GM18511 (cell line): ENCODE measurements around the gene TFF2.

ENCODE experiments used
- ATAC-seq: cut with Tn5 transposase; IDR thresholded peaks from one replicate; pipeline ENCODE4 v1.9.1; 2021; ENCODE audit warnings: mild to moderate bottlenecking, moderate library complexity; ENCODE audit not compliant: unreplicated experiment

Gene TFF2

DNA sequence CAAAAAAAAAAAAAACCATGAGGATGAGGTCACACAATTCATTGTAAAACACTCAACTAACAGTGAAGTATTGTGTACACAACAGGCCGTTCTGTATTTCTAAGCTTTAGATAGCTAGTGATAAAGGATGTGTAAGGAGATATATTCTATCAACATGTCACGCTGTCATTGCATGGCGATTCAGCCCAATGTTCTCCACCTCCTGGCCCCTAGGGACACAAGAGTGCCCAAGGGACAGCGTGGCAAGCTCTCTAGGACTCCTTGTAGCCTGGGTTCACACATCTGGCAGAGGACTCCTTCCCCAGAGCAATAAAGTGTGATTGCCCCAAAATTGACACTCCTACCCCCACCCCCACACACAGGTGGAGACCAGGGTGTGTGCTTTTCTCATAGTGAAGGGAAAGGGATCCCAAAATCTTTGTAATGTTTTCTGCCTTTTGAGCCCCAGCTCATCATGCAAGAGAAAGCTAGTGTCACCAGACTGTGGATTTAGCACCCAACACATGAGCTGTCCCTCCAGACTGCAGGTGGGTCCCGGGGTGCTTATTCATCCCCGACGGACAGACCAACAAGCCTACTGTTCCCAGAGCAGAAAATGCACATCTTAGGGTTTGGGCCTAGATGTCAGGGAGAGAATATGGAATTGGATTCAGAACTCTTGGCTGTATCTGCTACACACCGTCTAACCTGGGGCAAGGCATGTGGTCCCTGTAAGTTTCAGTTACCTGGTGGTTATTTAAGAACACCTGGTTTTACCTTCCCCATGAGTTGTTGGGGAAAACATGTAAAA lies 33.6 kb upstream of the TFF2 start:
- no peak for ATAC-seq

DNA sequence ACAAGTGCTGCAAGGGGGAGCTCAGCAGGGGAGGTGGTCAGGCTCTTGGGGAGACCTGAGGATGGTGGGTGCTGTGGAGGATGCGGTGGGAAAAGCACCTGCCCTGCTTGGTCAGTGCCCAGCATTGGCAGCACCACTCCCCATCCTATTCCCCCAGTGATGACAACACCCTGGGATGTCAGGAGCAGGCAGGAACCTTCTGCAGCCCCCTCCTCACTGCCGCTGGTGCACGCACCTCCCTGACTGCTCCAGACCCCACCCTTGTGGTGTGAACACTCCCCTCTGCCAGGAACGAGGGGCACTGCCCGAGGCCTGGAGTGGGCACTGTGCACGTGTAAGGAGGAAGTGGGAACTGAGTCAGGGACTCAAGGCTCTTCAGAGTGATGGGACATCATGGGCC lies 32.5 kb upstream of the TFF2 start:
- ATAC-seq = no peak

DNA sequence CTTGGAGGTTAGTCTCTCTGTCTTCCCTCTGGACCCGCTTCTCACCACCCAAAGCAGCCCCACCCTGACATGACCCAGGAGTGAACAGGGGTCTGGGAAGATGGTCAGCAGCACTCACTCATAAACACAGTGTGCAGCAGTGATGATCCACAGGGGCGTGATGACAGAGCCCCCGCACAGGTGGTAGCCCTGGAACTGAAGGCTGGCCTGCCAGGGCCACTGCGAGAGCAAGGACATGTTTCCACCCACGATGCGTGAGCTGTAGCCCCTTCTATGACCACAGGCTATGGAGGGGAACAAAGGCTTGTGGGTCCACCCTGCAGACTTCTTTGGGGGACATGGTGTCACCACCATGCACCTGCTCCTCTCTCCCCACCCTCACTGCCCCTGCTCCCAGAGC lies 32.1 kb upstream of the TFF2 start:
- ATAC-seq = no peak

DNA sequence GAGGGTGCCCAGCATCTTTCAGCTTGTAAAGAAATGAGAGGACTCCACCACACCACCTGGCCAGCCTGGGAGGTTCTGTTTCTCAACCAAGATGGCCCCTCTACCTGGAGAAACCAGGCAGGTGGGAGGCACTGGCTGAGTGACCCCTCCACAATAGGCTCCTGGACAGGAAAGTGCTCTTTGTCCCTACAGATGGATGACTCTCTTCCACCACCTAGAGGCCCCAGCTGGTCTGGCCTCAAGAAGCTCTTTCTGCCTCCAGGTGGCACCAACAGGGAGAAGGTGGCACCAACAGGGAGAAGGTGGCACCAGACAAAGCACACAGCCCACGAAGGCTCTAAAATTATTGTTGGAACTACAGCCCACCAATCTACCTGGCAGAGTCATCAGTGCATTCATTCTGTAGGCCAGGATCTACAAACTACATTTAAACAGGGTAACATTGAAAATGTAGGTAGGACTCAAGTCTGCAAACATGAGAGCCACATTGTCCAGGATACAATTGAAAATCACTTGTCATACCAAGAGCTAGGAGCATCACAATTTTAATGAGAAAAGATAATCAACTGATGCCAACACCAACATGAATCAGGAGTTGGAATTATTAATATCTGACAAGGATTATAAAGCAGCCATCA lies 30.7 kb upstream of the TFF2 start:
- no peak for ATAC-seq

DNA sequence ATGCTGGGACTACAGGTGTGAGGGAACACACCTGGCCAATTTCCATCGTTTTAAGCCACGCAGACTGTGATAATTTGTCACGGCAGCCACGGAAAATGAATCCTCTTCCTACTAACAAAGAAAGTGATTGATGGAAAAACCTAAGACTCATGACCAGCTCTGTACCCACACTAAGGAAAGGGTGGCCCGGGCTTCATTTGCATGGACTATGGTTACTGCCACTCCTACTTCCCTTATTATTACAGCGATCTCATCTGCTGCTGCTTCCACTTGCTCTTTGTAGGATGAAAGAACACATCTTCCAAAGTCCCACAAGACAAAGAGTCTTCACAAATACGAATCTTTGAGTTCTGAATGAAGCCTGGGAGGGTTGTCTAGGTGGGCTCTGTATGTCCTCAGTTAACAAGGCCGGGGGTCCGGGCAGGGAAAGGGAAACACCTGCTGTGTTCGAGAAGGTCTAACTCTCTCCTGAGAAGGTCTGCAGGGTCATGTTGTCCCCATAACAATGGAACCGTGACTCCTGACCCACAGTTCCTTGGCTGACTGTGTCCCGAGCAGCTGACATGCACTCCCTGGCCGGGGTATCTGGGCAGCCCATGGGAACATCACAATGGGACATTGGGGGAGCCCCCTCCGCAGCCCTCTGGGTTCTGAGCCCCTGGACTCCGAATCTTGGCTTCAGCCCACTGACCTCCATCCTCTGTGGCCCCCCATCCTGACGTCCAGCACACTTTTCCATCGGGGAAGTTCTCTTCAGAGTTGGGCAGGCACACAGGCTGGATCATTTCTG lies 28.8 kb upstream of the TFF2 start:
- ATAC-seq = no peak

DNA sequence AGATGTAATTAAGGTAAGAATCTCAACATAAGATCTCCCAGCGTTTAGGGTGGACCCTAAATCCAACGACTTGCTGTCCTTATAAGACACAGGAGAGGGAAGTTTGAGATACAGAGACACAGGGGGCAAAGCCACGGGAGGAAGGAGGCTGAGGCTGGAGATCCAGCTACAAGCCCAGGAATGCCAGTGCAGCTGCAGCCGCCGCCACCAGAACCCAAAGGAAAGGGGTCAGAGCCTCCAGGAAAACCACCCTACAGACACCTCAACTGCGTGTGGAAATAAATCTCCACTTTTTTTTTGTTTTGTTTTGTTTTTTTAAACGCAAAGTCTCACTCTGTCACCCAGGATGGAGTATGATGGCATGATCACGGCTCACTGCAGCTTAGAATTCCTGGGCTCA lies 27.6 kb upstream of the TFF2 start:
- no peak for ATAC-seq

DNA sequence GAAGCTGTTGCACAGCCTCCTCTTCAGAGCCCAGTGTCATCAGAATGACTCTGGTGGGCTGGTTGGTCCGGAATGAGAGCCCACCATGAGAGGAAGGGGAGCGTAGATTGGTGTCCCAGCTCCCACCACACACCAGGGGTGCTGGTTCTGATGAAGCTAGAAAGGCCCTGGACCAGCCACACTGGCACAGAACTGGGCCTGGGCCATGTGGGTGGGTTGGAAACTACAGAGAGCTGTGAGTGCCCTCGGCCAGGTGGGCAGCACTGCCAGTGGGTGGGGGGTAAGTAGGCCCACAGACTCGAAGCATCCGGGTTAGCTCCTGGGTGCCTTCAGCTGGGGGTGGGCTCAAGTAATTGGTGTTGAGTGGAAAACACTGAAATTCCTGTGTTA lies 27.2 kb upstream of the TFF2 start:
- no peak for ATAC-seq

DNA sequence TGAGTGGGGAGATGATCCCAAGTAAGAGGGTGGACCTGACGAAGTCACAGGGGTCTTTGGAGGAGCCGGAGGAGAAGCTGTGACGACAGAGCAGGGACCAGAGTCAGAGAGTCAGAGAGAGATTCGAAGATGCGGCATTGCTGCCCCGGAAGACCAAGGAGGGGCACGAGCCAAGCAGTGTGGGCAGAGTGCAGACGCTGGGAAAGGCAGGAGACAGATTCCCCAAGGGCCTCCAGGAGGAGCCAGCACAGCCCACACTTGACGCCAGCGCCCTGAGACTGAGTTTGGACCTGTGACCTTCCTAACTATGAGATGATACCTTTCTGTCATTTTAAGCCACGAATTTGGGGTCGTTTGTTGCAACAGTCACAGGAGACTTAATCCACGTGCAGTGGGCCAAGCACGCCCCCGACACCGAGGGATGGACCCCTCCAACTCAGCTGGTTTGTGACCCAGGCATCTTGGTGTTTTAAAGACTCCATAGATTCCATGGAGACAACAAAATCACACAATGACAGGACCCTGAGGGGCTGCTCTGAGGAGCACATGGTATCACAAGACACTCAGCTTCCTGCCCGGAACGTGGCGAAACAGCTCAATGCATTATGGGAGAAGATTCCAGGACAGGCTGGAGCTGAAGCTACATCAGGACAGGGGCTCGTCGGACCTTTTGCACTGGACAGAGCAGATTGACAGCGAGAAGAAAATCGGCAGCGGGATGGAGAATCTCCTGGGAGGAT lies 26.6 kb upstream of the TFF2 start:
- no peak for ATAC-seq

DNA sequence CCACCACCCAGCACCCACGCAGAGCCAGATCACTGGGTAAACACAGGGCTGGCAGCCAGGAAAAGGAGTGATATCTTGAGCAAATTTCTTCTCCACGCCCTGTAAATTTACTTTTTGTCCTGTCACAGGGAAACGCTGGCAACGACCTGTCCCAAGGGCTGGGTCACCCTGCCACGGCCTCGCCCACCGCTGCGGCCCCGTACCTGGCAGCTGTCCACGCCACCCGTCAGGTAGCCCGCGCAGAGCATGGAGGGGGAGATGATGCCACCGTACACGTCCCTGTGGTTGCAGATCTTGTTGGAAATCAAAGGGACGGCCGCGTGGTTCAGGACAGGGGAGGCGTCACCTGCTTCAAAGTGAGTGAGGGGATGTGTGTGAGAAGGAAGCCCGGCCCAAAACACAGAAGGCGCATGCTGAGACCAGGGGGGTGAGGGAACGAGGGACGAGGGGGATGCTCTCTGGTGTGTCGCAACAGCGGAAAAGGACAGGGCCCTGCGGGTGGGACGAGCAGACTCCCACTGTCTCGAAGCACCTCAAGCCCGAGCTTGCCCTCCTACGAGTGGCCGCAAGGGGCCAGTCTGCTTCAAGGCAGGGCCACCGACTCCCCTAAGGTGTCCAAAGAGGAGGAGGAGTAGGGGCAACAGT lies 25.7 kb upstream of the TFF2 start:
- ATAC-seq = no peak

DNA sequence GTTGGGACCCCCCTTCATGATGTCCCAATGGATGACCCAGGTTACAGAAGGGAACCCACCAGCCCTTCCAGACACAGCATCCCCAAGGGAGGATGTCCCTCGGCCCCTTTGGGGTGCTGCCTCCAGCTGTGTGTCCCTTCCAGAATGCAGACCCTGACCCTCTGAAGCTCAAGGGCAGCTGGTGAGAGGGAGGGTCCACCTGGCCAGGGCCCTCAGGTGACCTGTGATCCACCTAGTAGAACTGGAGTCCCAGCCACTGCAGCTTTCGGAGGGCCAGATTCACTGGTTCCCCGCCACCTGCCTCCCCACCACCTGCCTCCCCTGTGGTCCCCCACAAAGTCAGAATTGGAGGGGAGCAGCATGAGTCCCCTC lies 25.2 kb upstream of the TFF2 start:
- no peak for ATAC-seq

DNA sequence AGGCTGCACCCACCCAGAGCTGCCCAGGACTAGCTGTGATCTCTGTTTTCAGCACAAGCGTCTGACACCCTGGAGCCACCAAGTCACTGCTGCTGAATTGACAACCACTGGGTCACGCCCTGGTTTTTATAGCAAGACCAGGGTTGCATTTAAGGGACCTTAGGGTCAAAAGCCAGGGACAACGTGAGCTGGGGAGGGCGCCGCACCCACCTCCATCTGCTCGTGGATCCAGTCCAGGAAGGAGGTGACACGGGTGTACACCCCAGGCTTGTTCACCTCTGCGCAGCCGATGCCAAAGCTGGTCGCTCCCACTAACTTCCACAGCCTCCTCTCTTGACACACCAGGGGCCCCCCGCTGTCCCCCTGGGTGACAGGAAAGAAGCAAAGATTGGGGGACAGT lies 24.7 kb upstream of the TFF2 start:
- ATAC-seq = no peak

DNA sequence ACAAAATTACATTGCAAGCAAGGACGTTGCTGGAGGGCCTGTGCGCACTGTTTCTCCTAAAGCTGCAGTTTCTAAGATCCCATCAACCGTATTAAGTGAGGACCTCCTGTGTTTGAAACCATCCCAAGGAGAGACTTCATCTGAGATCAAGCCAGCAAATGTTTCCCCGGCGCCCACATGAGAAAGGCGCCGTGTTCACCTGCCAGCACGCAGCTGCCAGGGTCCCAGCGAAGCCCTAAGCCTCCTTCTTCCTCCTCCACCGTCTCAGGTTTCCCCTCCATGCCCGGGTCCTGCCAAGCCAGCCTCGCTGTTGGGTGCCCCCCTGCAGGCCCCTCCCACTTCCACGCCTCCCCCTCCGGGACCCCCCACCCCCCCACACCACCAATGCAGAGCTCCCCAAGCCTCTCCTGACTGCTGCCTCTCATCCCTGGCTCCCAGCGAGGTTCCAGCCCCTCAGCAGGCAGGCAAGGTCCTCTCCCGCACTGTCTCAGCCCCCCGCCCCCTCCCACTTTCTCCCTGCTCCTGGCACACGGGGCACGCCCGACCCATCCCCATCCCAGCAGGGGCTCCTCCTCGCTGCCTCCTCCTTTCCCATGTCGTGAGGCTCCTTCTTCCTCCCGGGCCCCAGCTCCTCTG lies 24.2 kb upstream of the TFF2 start:
- ATAC-seq = no peak

DNA sequence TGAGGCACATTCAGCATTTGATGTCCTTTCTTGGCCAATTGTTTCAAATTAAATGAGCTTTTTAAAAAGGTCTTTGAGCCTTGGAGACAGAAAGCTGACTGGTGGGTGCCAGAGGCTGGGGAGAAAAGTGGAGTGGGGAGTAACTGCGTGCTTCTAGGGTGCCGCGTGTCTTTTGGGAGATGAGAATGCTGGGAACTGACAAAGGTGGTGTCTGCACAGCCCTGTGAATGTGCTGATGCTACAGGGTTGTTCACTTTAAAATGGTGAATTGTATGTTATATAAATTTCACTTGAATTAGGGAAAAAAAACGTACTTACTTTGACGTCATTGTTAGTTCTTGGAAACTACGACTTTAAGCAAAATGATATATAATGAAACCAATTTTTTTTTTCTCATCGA lies 23.7 kb upstream of the TFF2 start:
- ATAC-seq = no peak

DNA sequence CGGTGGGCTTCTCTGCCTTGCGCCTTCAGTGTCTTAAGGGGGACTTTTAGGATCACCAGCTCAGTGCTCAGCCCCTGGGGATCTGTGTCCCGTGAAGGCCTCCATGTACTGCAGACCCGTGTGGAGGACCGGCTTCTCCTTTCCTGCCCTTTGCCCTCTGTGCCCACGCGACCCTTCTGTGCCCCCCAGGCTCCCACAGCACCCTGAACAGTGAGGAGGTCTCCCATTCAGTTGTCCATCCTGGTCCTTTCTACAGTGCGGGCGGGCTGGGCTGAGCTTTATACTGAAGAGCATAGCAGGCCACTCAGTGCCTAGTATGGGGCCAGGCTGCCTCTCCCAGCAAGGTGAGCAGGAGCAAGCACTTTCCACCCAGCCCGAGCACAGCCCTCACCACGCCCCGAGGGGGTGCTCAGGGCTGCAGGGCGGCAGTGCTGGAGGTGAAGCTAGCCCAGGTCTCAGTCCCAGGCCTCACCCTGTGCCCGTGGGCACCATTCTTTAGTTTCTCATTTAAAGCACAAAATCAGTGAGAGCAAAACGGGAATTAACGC lies 23.2 kb upstream of the TFF2 start:
- no peak for ATAC-seq

DNA sequence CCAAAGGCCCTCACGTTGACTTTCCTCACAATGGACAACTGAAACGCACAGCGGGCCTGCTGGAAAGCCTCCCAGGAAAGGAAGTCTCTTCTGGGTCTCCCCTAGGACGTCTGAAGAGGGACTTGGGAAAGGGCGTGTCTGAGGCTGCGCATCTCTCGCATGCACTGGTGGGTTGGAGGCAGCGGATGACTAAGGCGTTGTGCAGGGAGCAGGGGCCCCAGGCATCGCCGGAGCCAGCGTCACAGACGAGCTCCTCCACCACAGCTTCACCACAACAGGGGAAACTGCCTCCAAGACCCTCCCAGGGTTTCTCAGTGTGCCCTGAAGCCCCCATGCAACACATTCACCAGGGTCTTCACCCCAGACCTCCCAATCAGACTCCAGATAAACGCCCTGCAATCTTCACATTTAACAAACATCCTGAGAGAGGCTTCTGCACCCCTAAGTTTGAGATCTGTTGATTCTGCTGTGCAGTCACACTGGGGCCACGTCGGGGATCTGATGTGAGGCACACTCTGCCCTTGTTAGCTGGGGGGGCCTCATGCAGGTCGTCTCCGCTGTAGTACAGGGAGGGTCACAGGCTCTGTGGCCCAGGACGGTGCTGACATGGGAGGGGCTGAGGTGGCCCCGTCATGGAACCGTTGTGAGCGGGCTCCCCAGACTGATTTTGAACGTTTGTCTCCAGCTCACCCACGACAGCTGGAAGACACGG lies 22.6 kb upstream of the TFF2 start:
- no peak for ATAC-seq

DNA sequence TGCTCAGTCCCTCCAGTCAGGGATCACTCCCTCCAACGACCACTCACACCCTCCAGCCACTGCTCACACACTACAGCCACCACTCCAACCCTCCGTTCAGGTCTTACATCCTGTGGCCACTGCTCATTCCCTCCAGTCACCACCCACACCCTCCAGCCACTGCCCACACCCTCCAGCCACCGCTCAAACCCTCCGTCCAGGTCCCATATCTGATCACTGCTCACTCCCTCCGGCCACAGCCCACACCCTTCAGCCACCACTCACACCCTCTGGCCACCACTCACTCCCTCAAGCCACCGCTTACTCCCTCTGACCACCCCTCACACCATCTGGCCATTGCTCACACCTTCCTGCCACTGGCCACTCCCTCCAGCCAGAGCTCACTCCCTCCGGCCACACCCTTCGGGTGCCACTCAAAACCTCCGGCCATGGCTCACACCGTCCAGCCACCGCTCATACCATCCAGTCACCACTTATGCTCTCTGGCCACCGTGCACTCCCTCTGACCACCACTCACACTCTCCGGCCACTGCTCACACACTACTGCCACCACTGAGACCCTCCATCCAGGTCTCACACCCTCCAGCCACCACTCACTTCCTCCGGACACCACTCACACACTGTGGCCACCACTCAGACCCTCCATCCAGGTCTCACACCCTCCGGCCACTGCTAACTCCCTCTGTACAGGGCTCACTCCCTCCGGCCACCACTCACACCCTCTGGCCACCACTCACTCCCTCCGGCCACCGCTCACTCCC lies 20.3 kb upstream of the TFF2 start:
- ATAC-seq = no peak

DNA sequence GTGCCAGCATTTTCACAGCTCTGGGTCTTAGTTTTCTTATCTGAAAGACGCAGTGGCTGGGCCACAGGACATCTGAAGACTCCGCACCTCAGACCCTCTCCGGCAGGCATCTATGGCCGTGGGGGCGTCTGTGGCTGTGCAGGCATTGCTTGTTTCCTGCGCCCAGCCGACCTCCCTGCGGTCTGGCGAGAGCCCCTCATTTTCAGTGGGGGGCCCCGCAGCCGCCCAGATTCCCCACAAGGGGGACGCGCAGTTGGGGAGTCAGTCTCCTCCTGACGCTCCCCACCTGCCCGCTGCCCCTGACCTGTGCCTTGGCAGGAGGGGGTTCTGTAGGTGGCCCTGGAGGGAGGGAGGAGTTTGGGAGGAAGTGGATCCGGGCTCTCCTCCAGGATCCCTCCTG lies 19.0 kb upstream of the TFF2 start:
- ATAC-seq = no peak

DNA sequence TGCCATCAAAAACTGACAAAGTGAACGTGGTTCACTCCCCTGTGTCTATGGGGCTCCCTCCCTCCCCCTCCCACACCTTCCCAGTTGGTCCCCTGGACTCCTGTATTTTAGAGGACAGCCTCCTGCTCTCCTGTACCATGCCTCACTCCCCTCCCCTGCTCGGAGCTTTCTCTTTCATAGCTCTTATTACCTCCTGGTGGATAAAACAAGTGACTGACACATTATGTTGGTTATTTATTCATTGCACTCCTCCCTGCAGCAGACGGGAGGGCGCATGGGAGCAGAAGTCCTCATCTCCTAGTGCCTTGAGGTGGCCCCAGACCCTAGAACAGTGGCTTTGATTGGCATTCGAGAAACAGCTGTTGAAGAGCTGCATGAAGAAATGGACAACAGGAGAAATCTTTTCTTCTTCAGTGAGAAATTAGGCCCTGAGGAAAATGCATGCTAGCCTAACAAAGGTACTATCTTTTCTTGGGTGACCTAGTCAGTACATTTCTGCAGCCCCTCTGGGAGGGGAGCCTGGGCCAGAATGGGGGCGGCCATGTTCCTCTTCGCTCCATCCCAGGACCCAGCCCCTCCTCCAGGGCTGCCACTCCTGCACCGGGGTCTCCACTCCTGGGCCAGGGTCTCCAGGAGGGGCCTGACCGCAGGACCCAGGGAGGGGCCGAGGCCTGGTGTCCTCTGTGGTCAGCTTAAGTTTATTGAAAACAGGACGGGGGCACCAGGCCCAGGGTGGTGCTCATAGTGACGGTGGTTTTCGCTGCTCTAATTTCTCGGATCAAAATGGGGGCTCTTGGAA lies 16.8 kb upstream of the TFF2 start:
- no peak for ATAC-seq
